Thoracic aorta (tissue), 2 donors: ENCODE data around the gene TNFSF8. TPM values are rescaled to one million over a fixed set of nuclear protein-coding genes. Genes with fewer than 3 reads are reported as not detected.

Source experiments
- ATAC-seq: fragments of 150-250 bp; one replicate; pipeline ENCODE4 v1.8.0; 2017; ENCODE audit warnings: low read depth; ENCODE audit not compliant: insufficient number of reproducible peaks, low FRiP score
- DNase-seq: peaks from one replicate; pipeline ENCODE4 v3.0.0-alpha.2; 2020; ENCODE audit warnings: low spot score
- H3K27ac ChIP-seq, 2 donors: fragments of 200-600 bp; sonication (generic); 1 replicate in 1 of 2; 2 replicates in 1 of 2; pipeline ENCODE4 v1.5.1; 2016; ENCODE audit warnings: mild to moderate bottlenecking in 2 of 2, moderate library complexity in 2 of 2
- H3K27me3 ChIP-seq: fragments of 200-600 bp; sonication (generic); replicated peaks from 2 replicates; pipeline ENCODE4 v1.6.0; 2016; ENCODE audit warnings: mild to moderate bottlenecking; ENCODE audit not compliant: insufficient read depth
- H3K36me3 ChIP-seq: fragments of 200-600 bp; sonication (generic); one replicate; pipeline ENCODE4 v1.5.1; 2016
- H3K4me1 ChIP-seq, 2 donors: fragments of 200-600 bp; sonication (generic); 1 replicate in 1 of 2; 2 replicates in 1 of 2; pipeline versions ENCODE4 v1.5.1 to v1.6.0; 2016; ENCODE audit warnings: low read depth in 2 of 2, mild to moderate bottlenecking in 1 of 2; ENCODE audit not compliant: control insufficient read depth in 1 of 2
- H3K4me3 ChIP-seq: fragments of 200-600 bp; sonication (generic); 2 replicates; pipeline ENCODE4 v1.5.1; 2016; ENCODE audit warnings: mild to moderate bottlenecking
- H3K9me3 ChIP-seq: fragments of 200-600 bp; sonication (generic); 2 replicates; pipeline ENCODE4 v1.5.1; 2016
- total RNA-seq, 2 donors: library from RNA; depleted of rRNA; stranded (reverse); fragments of >200 nt; gene quantifications; one replicate each; pipeline versions ENCODE4 v1.1.0 to v1.2.3, GENCODE V29; 2016
- TF ChIP-seq, protein P1 (sequence below): fragments of 200-600 bp; sonication (generic); IDR thresholded peaks from one replicate; pipeline ENCODE4 v1.5.1; 2019; ENCODE audit warnings: antibody characterized with exemption

The TNFSF8 gene
- total RNA-seq, 2 donors from 2014 or later = 4.1 to 5.8 TPM

DNA sequence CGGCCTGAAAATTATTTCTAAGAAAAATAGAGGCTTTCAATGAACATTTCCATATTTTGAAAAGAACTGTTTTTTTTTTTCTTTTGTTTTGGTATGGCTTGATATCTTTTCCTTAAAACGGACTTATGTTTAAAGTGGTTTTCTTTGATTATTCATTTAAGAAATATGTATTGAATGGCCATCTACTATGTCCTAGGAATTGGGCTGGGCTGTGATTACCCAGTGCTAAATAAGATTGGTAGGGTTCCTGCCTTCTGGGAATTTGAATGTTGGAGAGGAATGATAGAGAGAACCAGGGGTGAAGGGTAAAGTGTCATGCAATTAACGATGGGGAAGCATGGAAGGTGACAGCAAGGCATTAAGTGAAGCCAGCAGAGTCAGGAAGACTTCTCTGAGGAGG lies 33.2 kb downstream of the TNFSF8 start:
- no peaks in the 10 kb centered on the region for H3K9me3 ChIP-seq
- H3K36me3 ChIP-seq = no peaks in the 10 kb centered on the region
- TF ChIP-seq, protein P1, sequence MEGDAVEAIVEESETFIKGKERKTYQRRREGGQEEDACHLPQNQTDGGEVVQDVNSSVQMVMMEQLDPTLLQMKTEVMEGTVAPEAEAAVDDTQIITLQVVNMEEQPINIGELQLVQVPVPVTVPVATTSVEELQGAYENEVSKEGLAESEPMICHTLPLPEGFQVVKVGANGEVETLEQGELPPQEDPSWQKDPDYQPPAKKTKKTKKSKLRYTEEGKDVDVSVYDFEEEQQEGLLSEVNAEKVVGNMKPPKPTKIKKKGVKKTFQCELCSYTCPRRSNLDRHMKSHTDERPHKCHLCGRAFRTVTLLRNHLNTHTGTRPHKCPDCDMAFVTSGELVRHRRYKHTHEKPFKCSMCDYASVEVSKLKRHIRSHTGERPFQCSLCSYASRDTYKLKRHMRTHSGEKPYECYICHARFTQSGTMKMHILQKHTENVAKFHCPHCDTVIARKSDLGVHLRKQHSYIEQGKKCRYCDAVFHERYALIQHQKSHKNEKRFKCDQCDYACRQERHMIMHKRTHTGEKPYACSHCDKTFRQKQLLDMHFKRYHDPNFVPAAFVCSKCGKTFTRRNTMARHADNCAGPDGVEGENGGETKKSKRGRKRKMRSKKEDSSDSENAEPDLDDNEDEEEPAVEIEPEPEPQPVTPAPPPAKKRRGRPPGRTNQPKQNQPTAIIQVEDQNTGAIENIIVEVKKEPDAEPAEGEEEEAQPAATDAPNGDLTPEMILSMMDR = no peak
- H3K27me3 ChIP-seq = no peaks in the 10 kb centered on the region
- H3K4me3 ChIP-seq = no peak overlapping the region
- H3K27ac ChIP-seq = no peak overlapping the region
- H3K4me1 ChIP-seq = peaks cover 6 to 8% of the 10 kb centered on the region in 2 donors
- ATAC-seq = no peak
- DNase-seq = no peak

DNA sequence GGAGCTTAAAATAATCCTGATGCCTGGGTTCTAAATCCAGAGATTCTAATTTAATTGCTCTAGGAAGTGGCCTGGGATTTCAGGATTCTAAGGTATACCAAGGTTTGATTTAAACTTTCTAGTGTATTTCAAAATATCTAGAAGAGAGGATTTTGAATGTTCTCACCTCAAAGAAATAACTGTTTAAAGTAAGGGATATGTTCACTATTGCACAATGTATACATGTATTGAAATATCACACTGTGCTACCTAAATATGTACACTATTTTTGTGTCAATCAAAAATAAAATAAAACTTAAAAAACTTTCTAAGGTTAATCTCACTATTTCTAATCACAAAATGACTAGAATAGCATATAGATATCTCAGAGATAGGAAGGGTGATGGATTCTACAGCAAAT lies 34.0 kb downstream of the TNFSF8 start:
- H3K27ac ChIP-seq = no peak overlapping the region

DNA sequence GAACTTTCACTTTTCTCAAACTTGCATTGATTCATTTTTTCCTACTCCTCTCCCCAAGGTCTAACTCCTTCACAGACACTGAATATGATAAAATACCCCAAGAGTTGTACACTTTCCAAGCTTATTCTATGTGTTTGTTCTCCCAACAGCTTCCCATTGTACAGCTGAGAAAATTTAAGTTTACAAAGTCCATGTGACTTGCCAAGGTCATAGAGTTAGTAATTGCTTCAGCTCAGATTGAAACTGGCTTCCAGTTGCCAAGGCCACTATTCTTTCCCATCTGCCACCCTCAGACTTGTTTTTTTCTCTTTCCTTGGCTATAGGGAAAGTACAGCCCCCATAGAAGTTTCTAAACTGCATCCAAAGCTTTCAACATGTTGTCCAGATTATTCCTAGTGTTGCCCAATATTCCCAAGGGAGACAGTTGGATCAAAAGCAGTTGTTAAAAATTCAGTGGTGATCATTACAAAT lies 34.8 kb downstream of the TNFSF8 start:
- DNase-seq = no peak
- H3K4me3 ChIP-seq = no peak overlapping the region
- H3K36me3 ChIP-seq = no peaks in the 10 kb centered on the region
- peak overlapping the region in 1 of 2 donors; percentile 23 for H3K27ac ChIP-seq
- ATAC-seq = no peak
- no peaks in the 10 kb centered on the region for H3K27me3 ChIP-seq
- TF ChIP-seq, protein P1 = no peak
- H3K4me1 ChIP-seq = peaks cover 6 to 8% of the 10 kb centered on the region in 2 donors
- no peaks in the 10 kb centered on the region for H3K9me3 ChIP-seq

More for the DNA sequence above, 34.0 kb downstream of the TNFSF8 start:
- H3K27me3 ChIP-seq = no peaks in the 10 kb centered on the region
- TF ChIP-seq, protein P1 = no peak
- peaks cover 6 to 8% of the 10 kb centered on the region in 2 donors for H3K4me1 ChIP-seq
- H3K4me3 ChIP-seq = no peak overlapping the region
- H3K9me3 ChIP-seq = no peaks in the 10 kb centered on the region
- no peak for DNase-seq
- H3K36me3 ChIP-seq = no peaks in the 10 kb centered on the region
- no peak for ATAC-seq

- Histone ChIP-seq H3K36me3 (no peaks in the 10 kb centered on the region), H3K9me3 (no peaks in the 10 kb centered on the region), H3K4me1 (peaks cover 6 to 8% of the 10 kb centered on the region in 2 donors), H3K27ac (peak overlapping the region in 1 of 2 donors; percentile 23), H3K4me3 (no peak overlapping the region), H3K27me3 (no peaks in the 10 kb centered on the region)
- no peak for DNase-seq
- peak; percentile 98 for ATAC-seq
- TF ChIP-seq, protein P1 = no peak
Measured at GRCh38 chr9:114894609-114895433, 35.6 kb downstream of the TNFSF8 start.

DNA sequence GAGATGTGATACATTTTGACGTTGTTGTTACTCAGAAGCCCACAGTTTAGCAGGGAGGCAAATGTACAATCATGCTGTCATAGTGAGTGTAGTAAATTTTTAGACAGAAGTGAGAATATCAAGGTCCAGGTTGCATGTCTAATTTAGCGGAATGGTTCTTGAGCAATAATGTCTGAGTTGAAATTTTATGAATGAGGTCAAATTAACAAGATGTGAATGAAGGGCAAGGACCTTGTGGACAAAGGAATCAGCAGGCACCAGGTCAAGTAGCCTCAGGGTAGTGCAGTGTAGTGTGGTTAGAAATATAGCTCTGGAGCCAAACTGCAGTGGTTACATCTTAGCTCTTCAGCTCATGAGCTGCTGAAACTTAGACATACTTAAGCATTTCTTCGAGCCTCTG lies 36.2 kb downstream of the TNFSF8 start:
- DNase-seq (no peak), ATAC-seq (no peak)
- Histone ChIP-seq H3K36me3 (no peaks in the 10 kb centered on the region), H3K27ac (no peak overlapping the region), H3K4me1 (peaks cover 6 to 8% of the 10 kb centered on the region in 2 donors), H3K9me3 (no peaks in the 10 kb centered on the region), H3K27me3 (no peaks in the 10 kb centered on the region), H3K4me3 (no peak overlapping the region)
- TF ChIP-seq, protein P1 = no peak
